Posterior vena cava (tissue), 2 donors: ENCODE data around the gene FAM107A. TPM values are rescaled to one million over a fixed set of nuclear protein-coding genes. Genes with fewer than 3 reads are reported as not detected.

Experiments used
- DNase-seq: peaks from one replicate; pipeline ENCODE4 v3.0.0-alpha.2; 2020; ENCODE audit warnings: low spot score
- intact Hi-C, 2 donors: fragments of 100-400 bp; cut with DNase I; formaldehyde crosslinking; loops; one replicate each; pipeline versions ENCODE4 v1.14.1 to v1.14.2; 2022 to 2023
- total RNA-seq, 2 donors: library from RNA; stranded (reverse); fragmentation: NEBNext Ultra II Directional; extraction: Animal tissue kit (Norgen Biotek cat#: 25700); gene quantifications; one replicate each; pipeline ENCODE4 v1.2.1, GENCODE V29; 2021
- donor health status: DM: yes; HTN: yes; CAD: no.
- donor health status: DM: yes; HTN: yes; CAD: no.

Gene FAM107A
- total RNA-seq, 2 donors from 2014 or later, result 22.9 to 38.7 TPM

GRCh38 chr3:58572013-58572633, 5.1 kb downstream of the FAM107A start:
- peak; percentile 41 for DNase-seq

GRCh38 chr3:58570851-58571250, 6.3 kb downstream of the FAM107A start:
- DNase-seq, result peak; percentile 11
- intact Hi-C loops, result no loop called here

More at GRCh38 chr3:58572013-58572633, 5.1 kb downstream of the FAM107A start:
- intact Hi-C loops, result no loop called here

- peak; percentile 53 for DNase-seq
- intact Hi-C loops, result loop anchor here (5.0 to 10.0 kb wide), 2 partner anchors 58 to 65 kb away; no protein-coding TSS in a partner anchor
These were observed 7.7 kb downstream of the FAM107A start for GRCh38 chr3:58569287-58570001.

- DNase-seq, result peak; percentile 93
- intact Hi-C loops, result loop anchor here (5.0 to 10.0 kb wide), 2 partner anchors 59 to 66 kb away; no protein-coding TSS in a partner anchor
These were observed 8.5 kb downstream of the FAM107A start for GRCh38 chr3:58568572-58569286.

- DNase-seq, result peak; percentile 65
- intact Hi-C loops, result loop anchor here (5.0 to 10.0 kb wide), 2 partner anchors 60 to 68 kb away; no protein-coding TSS in a partner anchor
These were observed 10.0 kb downstream of the FAM107A start for GRCh38 chr3:58567251-58567515.

GRCh38 chr3:58566398-58567250, 10.6 kb downstream of the FAM107A start:
- intact Hi-C loops, result loop anchor here (5.0 to 10.0 kb wide), 2 partner anchors 61 to 68 kb away; no protein-coding TSS in a partner anchor
- peak; percentile 56 for DNase-seq

- intact Hi-C loops, result loop anchor here (5.0 to 10.0 kb wide), 2 partner anchors 61 to 69 kb away; no protein-coding TSS in a partner anchor
These were observed 11.4 kb downstream of the FAM107A start for GRCh38 chr3:58565621-58566397.

GRCh38 chr3:58564456-58565160, 12.6 kb downstream of the FAM107A start:
- intact Hi-C loops, result loop anchor here (5.0 to 10.0 kb wide), 2 partner anchors 63 to 70 kb away; no protein-coding TSS in a partner anchor
- peak; percentile 78 for DNase-seq

More at GRCh38 chr3:58565621-58566397, 11.4 kb downstream of the FAM107A start:
- DNase-seq, result peak; percentile 66

GRCh38 chr3:58564054-58564453, 13.1 kb downstream of the FAM107A start:
- intact Hi-C loops, result loop anchor here in 1 of 2 donors (10.0 kb wide), 1 partner anchor 71 kb away; no protein-coding TSS in a partner anchor
- no peak for DNase-seq

GRCh38 chr3:58563386-58564035, 13.7 kb downstream of the FAM107A start:
- peak; percentile 44 for DNase-seq

GRCh38 chr3:58562498-58562897, 14.7 kb downstream of the FAM107A start:
- intact Hi-C loops, result loop anchor here in 1 of 2 donors (10.0 kb wide), 1 partner anchor 72 kb away; no protein-coding TSS in a partner anchor

More at GRCh38 chr3:58563386-58564035, 13.7 kb downstream of the FAM107A start:
- intact Hi-C loops, result loop anchor here in 1 of 2 donors (10.0 kb wide), 1 partner anchor 71 kb away; no protein-coding TSS in a partner anchor

GRCh38 chr3:58560771-58561311, 16.4 kb downstream of the FAM107A start:
- DNase-seq, result peak; percentile 42
- intact Hi-C loops, result loop anchor here in 1 of 2 donors (10.0 kb wide), 1 partner anchor 74 kb away; no protein-coding TSS in a partner anchor

More at GRCh38 chr3:58562498-58562897, 14.7 kb downstream of the FAM107A start:
- DNase-seq, result peak; percentile 63

- DNase-seq, result peak; percentile 35
- intact Hi-C loops, result no loop called here
These were observed 17.6 kb downstream of the FAM107A start for GRCh38 chr3:58559586-58559985.

- intact Hi-C loops, result no loop called here
These were observed 19.7 kb downstream of the FAM107A start for GRCh38 chr3:58557491-58557890.

GRCh38 chr3:58556761-58557221, 20.4 kb downstream of the FAM107A start:
- intact Hi-C loops, result no loop called here
- peak; percentile 46 for DNase-seq

More at GRCh38 chr3:58557491-58557890, 19.7 kb downstream of the FAM107A start:
- DNase-seq, result no peak

- intact Hi-C loops, result no loop called here
- DNase-seq, result peak; percentile 5
These were observed 21.2 kb downstream of the FAM107A start for GRCh38 chr3:58556001-58556400.
